Right lobe of liver (tissue), 4 donors: ENCODE measurements around the gene TCFL5.

Experiments
- POLR2A ChIP-seq: fragments of 450-650 bp; IDR thresholded peaks from one replicate; pipeline ENCODE4 v1.6.1; 2017; ENCODE audit warnings: antibody characterized with exemption, mild to moderate bottlenecking
- TF ChIP-seq, protein P1 (sequence below), 4 donors: fragments of 200-600 bp in 3 of 4; fragments of 450-650 bp in 1 of 4; IDR thresholded peaks; one replicate each; pipeline versions ENCODE4 v1.5.1 to v1.8.0; 2016 to 2022; ENCODE audit warnings: antibody characterized with exemption in 4 of 4, mild to moderate bottlenecking in 2 of 4
- donor health status: DM: no; HTN: no; CAD: no.
- donor health status: DM: no; HTN: no; CAD: no.
- donor health status: DM: no; HTN: yes; CAD: no.

DNA sequence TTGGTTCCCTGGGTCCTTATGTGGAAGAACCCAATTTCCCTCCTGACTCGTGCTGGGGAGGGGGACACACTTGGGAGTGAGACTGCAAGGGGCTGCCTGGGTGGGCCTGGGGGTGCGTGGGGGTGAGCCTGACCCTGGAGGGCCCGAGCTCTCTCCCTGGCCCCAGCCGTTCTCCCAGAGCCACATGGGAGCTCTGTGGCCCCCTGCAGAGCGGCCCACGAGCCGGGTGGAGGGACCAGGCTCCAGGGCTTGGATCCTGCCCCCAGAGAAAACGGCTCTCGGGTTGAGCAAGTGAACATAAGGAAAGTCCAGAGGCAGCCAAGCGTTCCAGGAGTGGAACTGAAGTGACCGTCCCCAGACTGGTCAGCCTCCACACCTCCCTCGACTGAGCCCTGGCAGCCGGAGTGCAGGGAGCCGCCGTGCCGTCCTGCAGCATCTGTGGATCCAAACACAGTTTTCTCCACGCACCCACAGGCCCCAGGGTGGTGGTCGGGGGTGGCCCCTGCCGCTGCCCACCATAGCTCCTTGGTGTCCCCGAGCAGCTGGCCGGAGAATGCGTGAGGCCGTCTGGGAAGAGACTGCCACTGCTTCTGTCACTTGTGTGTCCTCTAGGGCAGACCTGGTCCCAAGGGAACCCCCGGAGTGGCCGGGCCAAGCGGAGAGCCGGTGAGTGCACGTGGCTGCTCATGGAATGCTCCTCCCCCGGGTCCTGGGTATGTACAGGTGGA is 34.1 kb downstream of the TCFL5 start:
- TF ChIP-seq, protein P1, sequence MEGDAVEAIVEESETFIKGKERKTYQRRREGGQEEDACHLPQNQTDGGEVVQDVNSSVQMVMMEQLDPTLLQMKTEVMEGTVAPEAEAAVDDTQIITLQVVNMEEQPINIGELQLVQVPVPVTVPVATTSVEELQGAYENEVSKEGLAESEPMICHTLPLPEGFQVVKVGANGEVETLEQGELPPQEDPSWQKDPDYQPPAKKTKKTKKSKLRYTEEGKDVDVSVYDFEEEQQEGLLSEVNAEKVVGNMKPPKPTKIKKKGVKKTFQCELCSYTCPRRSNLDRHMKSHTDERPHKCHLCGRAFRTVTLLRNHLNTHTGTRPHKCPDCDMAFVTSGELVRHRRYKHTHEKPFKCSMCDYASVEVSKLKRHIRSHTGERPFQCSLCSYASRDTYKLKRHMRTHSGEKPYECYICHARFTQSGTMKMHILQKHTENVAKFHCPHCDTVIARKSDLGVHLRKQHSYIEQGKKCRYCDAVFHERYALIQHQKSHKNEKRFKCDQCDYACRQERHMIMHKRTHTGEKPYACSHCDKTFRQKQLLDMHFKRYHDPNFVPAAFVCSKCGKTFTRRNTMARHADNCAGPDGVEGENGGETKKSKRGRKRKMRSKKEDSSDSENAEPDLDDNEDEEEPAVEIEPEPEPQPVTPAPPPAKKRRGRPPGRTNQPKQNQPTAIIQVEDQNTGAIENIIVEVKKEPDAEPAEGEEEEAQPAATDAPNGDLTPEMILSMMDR (IDR thresholded peaks at IDR 0.05) = no peak
- TF ChIP-seq POLR2A = no peak
